Esophagus muscularis mucosa (tissue), 3 donors: Measurements from ENCODE around the gene FLNC.

Experiments
- EP300 ChIP-seq: sonication (generic); formaldehyde crosslinking; IDR thresholded peaks from one replicate; pipeline ENCODE4 v1.6.1; 2017; ENCODE audit warnings: antibody characterized with exemption
- POLR2AphosphoS5 ChIP-seq, 2 donors: sonication (generic); formaldehyde crosslinking; IDR thresholded peaks; one replicate each; pipeline ENCODE4 v1.6.1; 2017; ENCODE audit warnings: antibody characterized with exemption in 2 of 2

DNA sequence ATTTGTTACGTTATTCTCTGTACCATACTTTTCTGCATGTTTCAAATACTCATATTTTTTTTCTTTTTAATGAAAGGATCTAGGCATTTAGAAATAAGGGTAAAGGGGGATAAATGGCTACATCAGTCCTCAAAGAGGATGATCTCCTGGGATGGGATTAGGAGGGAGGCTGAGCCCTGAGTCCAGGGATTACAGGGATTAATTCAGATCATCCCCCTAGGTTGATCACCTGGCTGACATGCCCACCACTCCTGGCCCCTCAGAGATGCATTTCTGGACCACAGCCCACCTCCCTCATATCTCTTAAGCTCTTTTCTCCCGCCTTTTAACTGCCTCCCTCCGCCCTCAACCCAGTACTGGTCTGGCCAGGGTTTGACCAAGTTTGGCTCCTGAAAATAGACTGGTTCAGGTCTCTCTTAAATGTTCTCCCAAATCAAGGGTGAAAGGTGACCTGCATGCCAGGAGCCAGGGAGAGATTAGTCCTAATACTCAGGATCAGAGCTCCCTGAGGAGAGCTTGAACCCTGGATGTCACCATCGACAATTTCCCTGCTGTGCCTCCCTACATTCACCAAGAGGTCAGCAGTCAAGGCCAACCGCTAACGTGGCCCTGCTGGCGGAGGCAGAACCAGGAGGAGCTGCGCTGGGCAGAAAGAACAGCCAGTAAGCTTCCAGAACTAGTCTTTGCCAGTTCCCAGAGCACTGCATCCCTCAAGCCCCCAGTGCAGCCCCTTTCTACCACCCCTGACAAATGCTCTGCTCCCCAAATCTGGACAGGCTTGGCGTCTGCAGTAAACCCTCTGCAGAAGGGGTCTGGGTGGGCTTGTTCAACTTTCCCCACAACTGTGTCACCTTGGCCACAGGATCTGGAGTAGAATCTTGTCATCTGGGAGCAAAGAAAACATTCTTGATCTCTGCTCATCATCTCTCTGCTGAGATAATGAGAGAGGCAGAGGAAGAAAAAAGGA is 41.5 kb upstream of the FLNC start:
- no peak for TF ChIP-seq POLR2AphosphoS5 (IDR thresholded peaks at IDR 0.05)
- no peak for TF ChIP-seq EP300
